SU-DHL-6 (cell line): ENCODE data around the gene ARHGAP30.

ENCODE experiments used
- CTCF ChIP-seq: fragments of 200-600 bp; sonication (generic); IDR thresholded peaks from one replicate; pipeline ENCODE4 v1.5.1; 2017; ENCODE audit warnings: antibody characterized with exemption, mild to moderate bottlenecking, low read length, moderate library complexity; ENCODE audit not compliant: insufficient read depth, poor library complexity, severe bottlenecking
- EZH2phosphoT487 ChIP-seq: fragments of 200-600 bp; sonication (generic), shearing (Covaris generic); conservative IDR thresholded peaks from 2 replicates; pipeline ENCODE4 v1.6.1; 2018; ENCODE audit warnings: mild to moderate bottlenecking, antibody characterized with exemption, low read length, moderate library complexity, mixed read lengths

DNA sequence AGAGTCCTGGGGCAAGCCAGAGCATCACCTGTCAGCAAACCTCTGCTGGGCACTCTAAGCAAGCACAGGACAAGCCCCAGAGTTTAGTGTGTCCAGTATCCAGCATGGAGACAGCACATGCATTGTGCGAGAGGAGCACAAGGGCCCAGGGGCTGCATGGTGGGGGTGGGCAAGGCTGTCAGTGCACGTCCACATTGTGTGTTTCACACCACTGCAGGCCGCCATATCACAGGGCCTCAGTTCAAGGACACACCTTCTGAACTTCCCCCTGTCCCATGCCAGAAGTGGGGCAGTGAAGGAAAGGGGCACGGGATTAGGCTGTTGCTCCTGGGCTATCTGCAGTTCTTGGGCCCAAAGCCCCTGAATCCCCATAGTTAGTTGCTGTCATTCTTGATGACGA is 30.1 kb downstream of the ARHGAP30 start:
- TF ChIP-seq CTCF (no peak), EZH2phosphoT487 (no peak)
